Thyroid gland (tissue), 4 donors: ENCODE results near the gene GPR15.

ENCODE experiments used
- POLR2A ChIP-seq, 2 donors: fragments of 450-650 bp; IDR thresholded peaks; one replicate each; pipeline ENCODE4 v1.6.1; 2017; ENCODE audit warnings: antibody characterized with exemption in 2 of 2, mild to moderate bottlenecking in 2 of 2, moderate library complexity in 1 of 2
- TF ChIP-seq, protein P1 (sequence below), 6 experiments: fragments of 200-600 bp in 3 of 6; fragments of 450-650 bp in 3 of 6; sonication (generic) in 3 of 6; IDR thresholded peaks; one replicate each; pipeline ENCODE4 v1.5.1; 2016 to 2019; ENCODE audit warnings: antibody characterized with exemption in 6 of 6, mild to moderate bottlenecking in 2 of 6, inconsistent platforms in 1 of 6, moderate library complexity in 1 of 6

GRCh38 chr3:98552232-98553020, 20.6 kb downstream of the GPR15 start:
- TF ChIP-seq, protein P1, sequence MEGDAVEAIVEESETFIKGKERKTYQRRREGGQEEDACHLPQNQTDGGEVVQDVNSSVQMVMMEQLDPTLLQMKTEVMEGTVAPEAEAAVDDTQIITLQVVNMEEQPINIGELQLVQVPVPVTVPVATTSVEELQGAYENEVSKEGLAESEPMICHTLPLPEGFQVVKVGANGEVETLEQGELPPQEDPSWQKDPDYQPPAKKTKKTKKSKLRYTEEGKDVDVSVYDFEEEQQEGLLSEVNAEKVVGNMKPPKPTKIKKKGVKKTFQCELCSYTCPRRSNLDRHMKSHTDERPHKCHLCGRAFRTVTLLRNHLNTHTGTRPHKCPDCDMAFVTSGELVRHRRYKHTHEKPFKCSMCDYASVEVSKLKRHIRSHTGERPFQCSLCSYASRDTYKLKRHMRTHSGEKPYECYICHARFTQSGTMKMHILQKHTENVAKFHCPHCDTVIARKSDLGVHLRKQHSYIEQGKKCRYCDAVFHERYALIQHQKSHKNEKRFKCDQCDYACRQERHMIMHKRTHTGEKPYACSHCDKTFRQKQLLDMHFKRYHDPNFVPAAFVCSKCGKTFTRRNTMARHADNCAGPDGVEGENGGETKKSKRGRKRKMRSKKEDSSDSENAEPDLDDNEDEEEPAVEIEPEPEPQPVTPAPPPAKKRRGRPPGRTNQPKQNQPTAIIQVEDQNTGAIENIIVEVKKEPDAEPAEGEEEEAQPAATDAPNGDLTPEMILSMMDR (IDR thresholded peaks at IDR 0.05) = no peak
- no peak for TF ChIP-seq POLR2A (IDR thresholded peaks at IDR 0.05)
